Measurements from ENCODE around the gene AUTS2.

Gene AUTS2

DNA sequence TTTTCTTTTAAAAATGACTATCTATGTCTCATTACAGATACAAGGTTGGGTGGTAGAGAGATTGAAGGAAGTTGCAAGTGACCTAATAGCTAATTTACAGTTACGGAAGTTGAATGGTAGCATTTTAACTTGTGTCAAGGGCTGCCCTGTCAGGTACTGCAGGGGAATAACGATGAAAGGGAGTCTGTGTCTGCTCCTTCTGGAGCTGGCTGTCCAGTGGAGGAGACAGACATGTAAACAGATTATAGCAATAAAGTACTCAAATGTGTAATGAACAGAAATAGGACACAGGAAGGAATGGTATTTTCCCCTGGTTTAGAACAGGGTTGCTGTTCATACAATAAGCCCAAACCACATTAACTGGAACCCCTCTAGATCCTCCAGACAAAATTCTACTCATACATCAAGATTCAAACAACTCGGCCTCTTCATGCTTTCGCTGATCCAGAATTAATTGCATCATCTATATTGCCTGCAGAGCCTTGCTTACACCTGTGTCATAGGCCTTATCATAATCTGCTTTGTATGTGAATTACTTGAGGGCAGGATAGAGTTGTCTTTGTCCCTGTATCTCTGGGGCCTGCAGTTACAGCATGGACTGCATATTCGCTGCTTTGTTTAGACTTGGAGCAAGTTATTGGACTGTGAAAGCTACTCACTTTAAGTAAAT is 42.8 kb downstream of the AUTS2 start:
- DNase-seq (ENCODE audit: extremely low spot score), result no peak
- POLR2A ChIA-PET, result no interaction called here
- CTCF ChIA-PET, result interaction anchor here (0.6 kb wide), 1 partner anchor 91 kb away, joined by 5 read pairs; no protein-coding TSS in a partner anchor
- TF ChIP-seq NFRKB (IDR thresholded peaks at IDR 0.05), result no peak
- TF ChIP-seq FOXK2 (IDR thresholded peaks at IDR 0.05), result no peak
- no peak for TF ChIP-seq SUZ12 (IDR thresholded peaks at IDR 0.05)
- TF ChIP-seq, protein P1, sequence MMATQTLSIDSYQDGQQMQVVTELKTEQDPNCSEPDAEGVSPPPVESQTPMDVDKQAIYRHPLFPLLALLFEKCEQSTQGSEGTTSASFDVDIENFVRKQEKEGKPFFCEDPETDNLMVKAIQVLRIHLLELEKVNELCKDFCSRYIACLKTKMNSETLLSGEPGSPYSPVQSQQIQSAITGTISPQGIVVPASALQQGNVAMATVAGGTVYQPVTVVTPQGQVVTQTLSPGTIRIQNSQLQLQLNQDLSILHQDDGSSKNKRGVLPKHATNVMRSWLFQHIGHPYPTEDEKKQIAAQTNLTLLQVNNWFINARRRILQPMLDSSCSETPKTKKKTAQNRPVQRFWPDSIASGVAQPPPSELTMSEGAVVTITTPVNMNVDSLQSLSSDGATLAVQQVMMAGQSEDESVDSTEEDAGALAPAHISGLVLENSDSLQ (IDR thresholded peaks at IDR 0.05), result no peak
- TF ChIP-seq TARDBP (IDR thresholded peaks at IDR 0.05), result no peak
- no peak for TF ChIP-seq ELF4 (IDR thresholded peaks at IDR 0.05)
- no peak for TF ChIP-seq L3MBTL2 (conservative IDR thresholded peaks at IDR 0.05)
- no peak for TF ChIP-seq FOXA1 (IDR thresholded peaks at IDR 0.05)
- no peak for TF ChIP-seq BHLHE40 (IDR thresholded peaks at IDR 0.05; ENCODE audit: borderline replicate concordance)
- TF ChIP-seq HDGF (IDR thresholded peaks at IDR 0.05; ENCODE audit: borderline replicate concordance), result no peak
- TF ChIP-seq SP1 (IDR thresholded peaks at IDR 0.05), result no peak
- TF ChIP-seq FOXM1 (IDR thresholded peaks at IDR 0.05; ENCODE audit: borderline replicate concordance), result no peak
- no peak for TF ChIP-seq ZNF384 (IDR thresholded peaks at IDR 0.05)
- TF ChIP-seq ARNT (IDR thresholded peaks at IDR 0.05), result no peak
- TF ChIP-seq CTBP1 (IDR thresholded peaks at IDR 0.05; ENCODE audit: borderline replicate concordance), result no peak
- no peak for TF ChIP-seq LEF1 (IDR thresholded peaks at IDR 0.05; ENCODE audit: borderline replicate concordance)

DNA sequence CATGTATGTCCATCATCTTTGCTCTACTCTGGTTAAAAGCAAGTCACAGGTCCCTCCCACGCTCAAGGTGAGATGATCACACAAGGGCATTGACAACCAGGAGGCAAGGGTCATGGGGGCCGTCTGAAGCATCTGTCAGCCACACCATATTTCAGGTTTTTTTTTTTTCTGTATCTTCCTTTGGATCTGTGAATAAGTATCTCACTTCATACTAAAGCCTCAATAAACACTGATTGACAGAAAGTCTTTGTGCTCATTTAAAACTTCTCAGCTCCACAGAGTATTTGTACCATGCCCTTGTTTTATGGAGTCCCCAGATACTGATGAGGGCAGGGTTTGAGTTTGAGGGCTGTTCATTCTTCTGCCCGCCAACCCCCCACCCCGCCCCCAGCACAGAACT is 45.0 kb downstream of the AUTS2 start:
- DNase-seq (ENCODE audit: extremely low spot score), result no peak
- TF ChIP-seq L3MBTL2 (conservative IDR thresholded peaks at IDR 0.05) (no peak), TARDBP (IDR thresholded peaks at IDR 0.05) (no peak), CTBP1 (IDR thresholded peaks at IDR 0.05; ENCODE audit: borderline replicate concordance) (no peak), ZNF384 (IDR thresholded peaks at IDR 0.05) (no peak), NFRKB (IDR thresholded peaks at IDR 0.05) (no peak), SUZ12 (IDR thresholded peaks at IDR 0.05) (no peak), ELF4 (IDR thresholded peaks at IDR 0.05) (no peak), FOXM1 (IDR thresholded peaks at IDR 0.05; ENCODE audit: borderline replicate concordance) (no peak), ARNT (IDR thresholded peaks at IDR 0.05) (no peak), FOXK2 (IDR thresholded peaks at IDR 0.05) (no peak), LEF1 (IDR thresholded peaks at IDR 0.05; ENCODE audit: borderline replicate concordance) (no peak), HDGF (IDR thresholded peaks at IDR 0.05; ENCODE audit: borderline replicate concordance) (no peak), SP1 (IDR thresholded peaks at IDR 0.05) (no peak), FOXA1 (IDR thresholded peaks at IDR 0.05) (no peak), BHLHE40 (IDR thresholded peaks at IDR 0.05; ENCODE audit: borderline replicate concordance) (no peak)
- TF ChIP-seq, protein P1 (IDR thresholded peaks at IDR 0.05), result no peak
- CTCF ChIA-PET, result interaction anchor here (0.7 kb wide), 1 partner anchor 242 kb away, joined by 3 read pairs; no protein-coding TSS in a partner anchor
- POLR2A ChIA-PET, result no interaction called here

DNA sequence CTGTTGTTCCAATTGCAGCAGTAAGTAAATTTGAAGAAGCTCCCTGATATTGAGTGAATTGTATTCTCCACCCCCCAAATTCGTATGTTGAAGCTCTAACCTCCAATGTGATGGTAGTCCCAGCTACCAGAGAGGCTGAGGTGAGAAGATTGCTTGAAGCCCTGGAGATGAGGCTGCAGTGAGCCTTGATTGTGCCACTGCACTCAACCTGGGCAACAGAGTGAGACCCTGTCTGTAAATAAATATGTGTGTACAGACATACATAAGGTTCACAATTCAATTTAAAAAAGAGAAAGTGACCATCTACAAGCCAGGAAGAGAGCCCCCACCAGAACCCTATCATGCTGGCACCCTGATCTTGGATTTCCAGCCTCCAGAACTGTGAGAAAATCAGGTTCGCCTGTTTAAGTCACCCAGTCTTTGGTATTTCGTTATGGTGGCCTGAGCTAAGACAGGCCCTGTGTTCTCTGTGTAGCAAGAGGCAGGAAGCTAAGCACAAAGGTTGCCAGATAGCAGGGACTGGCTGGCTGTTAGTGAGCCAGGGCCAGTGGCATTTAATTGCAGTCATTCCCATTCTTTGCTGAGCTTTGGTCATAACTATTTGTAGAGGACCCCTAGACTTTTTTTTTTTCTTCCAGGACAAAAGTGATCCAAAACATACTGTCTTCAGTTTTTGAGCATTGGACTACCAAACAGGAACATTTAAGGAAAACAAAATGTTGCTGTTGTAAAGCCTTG is 45.6 kb downstream of the AUTS2 start:
- TF ChIP-seq SUZ12 (IDR thresholded peaks at IDR 0.05), result no peak
- TF ChIP-seq ZNF384 (IDR thresholded peaks at IDR 0.05), result 0 out of 2 replicates have a peak, but pooled peaks have one; percentile 6
- DNase-seq (ENCODE audit: extremely low spot score), result no peak
- ChIA-PET CTCF (interaction anchor here (0.7 kb wide), 1 partner anchor 241 kb away, joined by 3 read pairs; no protein-coding TSS in a partner anchor), POLR2A (no interaction called here)

- ChIA-PET POLR2A (no interaction called here), CTCF (interaction anchor here (0.6 kb wide), 1 partner anchor 36 kb away, joined by 5 read pairs; no protein-coding TSS in a partner anchor)
- TF ChIP-seq ZNF384 (IDR thresholded peaks at IDR 0.05) (peak; percentile 60), ARNT (IDR thresholded peaks at IDR 0.05) (no peak)
- no peak for DNase-seq (ENCODE audit: extremely low spot score)
Observed at GRCh38 chr7:69645683-69646082, 47.4 kb downstream of the AUTS2 start.

GRCh38 chr7:69651101-69651590 is 52.9 kb downstream of the AUTS2 start:
- ChIA-PET POLR2A (no interaction called here), CTCF (no interaction called here)
- TF ChIP-seq, protein P1 (IDR thresholded peaks at IDR 0.05), result no peak
- no peak for TF ChIP-seq ELF4 (IDR thresholded peaks at IDR 0.05)
- TF ChIP-seq TARDBP (IDR thresholded peaks at IDR 0.05), result no peak
- no peak for TF ChIP-seq SUZ12 (IDR thresholded peaks at IDR 0.05)
- no peak for TF ChIP-seq SP1 (IDR thresholded peaks at IDR 0.05)
- no peak for TF ChIP-seq HDGF (IDR thresholded peaks at IDR 0.05; ENCODE audit: borderline replicate concordance)
- TF ChIP-seq ARNT (IDR thresholded peaks at IDR 0.05), result no peak
- no peak for TF ChIP-seq FOXK2 (IDR thresholded peaks at IDR 0.05)
- no peak for TF ChIP-seq L3MBTL2 (conservative IDR thresholded peaks at IDR 0.05)
- no peak for TF ChIP-seq NFRKB (IDR thresholded peaks at IDR 0.05)
- no peak for TF ChIP-seq FOXA1 (IDR thresholded peaks at IDR 0.05)
- TF ChIP-seq BHLHE40 (IDR thresholded peaks at IDR 0.05; ENCODE audit: borderline replicate concordance), result no peak
- no peak for TF ChIP-seq CTBP1 (IDR thresholded peaks at IDR 0.05; ENCODE audit: borderline replicate concordance)
- TF ChIP-seq LEF1 (IDR thresholded peaks at IDR 0.05; ENCODE audit: borderline replicate concordance), result no peak
- DNase-seq (ENCODE audit: extremely low spot score), result no peak
